ENCODE data around the gene NFKBIA.
"Not testable (repeated sequence)": the region's sequence is repeated elsewhere in the genome, so short reads cannot be mapped to it uniquely, and the experiment has no call there.

NFKBIA gene

GRCh38 chr14:35366521-35366976 lies 38.0 kb downstream of the NFKBIA start:
- no peak for DNase-seq

- DNase-seq: no peak
These were observed 38.5 kb downstream of the NFKBIA start for GRCh38 chr14:35366056-35366451.

DNA sequence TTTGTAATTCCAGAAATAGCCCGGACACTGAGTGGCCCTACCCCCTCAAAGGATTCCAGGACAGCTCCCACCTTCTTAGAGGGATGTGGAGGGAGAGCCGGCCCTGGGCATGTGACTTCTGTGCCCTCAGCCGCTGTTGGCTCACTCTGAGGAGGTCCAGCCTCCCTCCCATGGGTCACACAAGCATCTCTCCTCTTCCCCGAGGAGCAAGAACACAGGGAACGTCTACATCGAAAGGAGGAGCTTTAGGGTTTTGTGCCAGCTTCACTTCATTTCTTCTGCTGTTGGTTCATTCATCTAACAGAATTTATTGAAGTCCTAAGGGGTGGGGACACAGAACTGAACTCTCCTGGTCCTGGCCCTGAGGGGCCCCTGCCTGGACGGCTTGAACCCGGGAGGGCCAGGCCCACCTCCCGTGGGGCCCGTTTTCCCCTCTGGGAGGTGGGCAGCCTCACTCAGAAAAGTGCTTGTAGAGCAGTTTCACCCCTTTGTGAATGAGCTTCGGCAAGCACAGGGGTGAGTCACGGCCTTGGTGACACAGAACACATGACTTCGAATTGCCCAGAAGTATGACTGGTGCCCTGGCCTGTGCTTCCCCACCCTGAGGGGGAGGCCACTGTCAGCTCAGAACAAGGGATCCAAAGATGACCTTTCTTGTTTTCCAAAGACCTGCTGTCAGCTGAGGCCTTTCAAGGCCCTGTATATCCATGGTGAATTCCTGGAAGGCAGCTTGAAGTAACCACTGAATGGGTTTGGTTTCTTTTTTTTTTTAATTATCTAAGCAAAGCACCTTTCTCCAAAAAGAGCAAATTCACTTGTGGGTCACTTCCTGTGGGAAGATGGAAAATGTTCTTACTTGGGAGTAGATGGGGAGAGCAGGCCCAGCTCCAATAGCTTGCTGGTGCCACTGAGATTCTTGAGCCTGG lies 39.2 kb downstream of the NFKBIA start:
- no peak for DNase-seq

GRCh38 chr14:35362911-35363374 lies 41.6 kb downstream of the NFKBIA start:
- no peak for DNase-seq

GRCh38 chr14:35362450-35362849 lies 42.1 kb downstream of the NFKBIA start:
- DNase-seq: no peak

- no peak for DNase-seq
These were observed 43.4 kb downstream of the NFKBIA start for GRCh38 chr14:35361141-35361480.

GRCh38 chr14:35359655-35360054 lies 44.9 kb downstream of the NFKBIA start:
- not testable (repeated sequence) for DNase-seq

DNA sequence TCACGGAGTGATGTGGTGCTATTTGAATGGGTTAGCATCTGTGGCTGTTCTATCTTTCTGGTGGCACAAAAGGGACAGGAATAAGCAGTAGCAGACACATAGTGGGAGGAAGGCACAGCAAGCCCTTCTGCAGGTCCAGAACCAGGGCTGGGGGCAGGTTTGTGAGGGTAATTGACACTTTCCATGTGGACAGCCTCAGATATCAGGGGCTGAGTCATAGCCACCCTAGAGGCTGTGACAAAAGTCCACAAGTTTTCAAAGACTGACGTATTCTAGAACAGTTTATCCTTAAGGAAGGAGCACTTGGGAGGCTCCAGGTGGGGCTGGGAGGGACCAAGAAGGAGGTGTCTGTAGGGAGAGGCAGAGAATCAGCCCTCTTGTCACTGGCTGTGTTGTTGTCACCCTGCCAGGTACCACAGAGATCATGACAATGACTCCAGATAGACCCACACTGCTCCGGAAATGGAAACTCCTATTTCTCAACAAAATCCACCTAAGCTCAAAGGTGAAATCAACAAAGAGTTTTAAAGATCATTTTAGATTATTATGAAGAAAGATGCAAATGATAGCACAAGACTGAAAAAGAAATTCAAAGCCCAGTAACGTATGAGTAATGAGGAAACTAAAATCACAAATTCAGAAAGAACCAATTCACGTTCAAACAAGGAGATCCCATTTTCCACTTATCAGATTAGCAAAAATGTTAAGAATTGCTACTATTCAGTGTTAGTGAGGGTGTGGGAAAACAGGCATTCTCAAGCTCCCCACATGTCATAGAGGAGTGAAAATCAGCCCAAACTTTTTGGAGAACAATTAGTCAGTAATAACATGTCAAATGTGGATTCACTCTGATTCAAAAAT lies 48.3 kb downstream of the NFKBIA start:
- DNase-seq: no peak

- not testable (repeated sequence) for DNase-seq
These were observed 49.3 kb downstream of the NFKBIA start for GRCh38 chr14:35355235-35355634.

- no peak for DNase-seq
These were observed 51.0 kb downstream of the NFKBIA start for GRCh38 chr14:35353409-35354172.

DNA sequence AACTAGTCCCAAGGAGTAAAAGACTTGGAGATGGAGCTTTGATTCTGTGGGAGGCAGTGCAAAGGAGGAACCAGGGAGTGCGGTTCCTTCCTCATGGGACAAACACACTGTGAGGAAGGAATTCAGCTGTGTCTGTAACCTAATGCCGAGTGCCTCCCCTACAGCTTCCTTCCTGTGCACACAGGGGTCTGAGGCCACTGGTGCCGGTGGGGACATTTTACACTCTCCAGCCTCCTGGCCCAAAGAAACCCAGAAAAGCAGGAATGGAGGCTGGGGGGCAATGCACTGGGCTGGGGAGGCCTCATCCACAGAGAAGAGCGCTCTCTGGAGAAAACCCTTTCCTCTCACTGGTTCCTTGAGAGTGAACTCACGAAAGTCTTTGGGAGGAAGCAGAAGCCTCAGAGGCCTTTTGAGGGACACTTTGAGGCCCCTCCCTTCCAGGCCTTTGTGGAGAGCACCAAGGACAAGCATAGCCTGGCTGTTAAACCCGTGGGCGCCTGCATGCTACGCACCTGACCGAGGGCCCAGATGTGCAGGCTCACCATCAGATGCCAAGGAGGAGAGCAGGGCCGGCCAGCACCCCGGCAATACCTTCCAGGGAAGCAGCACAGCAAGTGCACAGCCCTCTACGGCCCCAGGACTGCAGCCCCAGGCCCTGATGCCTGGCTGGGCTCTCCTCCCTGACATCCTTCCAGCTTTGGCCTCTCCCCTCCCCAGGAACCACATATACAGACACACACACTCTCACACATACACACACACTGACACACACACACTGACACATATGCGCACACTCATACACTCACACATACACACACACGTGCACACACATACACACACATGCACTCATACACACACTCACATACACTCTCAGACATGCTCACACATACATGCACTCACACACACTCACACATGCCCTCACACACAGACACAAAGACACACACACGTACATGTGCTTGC lies 52.0 kb downstream of the NFKBIA start:
- no peak for DNase-seq

DNA sequence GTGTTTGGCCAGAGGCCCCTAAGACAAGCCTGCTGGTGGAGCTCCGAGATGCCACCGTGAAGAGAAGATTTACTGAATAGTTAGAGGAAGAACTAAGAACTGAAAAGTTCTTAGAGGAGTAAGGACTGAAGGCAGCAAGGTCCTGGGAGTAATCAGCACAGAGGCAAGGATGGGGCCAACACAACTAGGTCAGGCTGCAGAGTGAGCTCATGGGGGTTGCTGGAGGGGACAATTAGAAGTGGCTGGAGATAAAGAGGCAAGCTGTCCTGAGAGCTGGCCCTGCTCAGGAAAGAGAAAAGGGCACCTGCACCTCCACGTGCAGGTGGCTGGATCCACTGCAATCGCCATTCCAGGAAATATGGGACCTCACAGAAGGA lies 52.7 kb downstream of the NFKBIA start:
- DNase-seq: no peak

Data from central memory CD4-positive, alpha-beta T cell (primary cell).